Right ventricle myocardium superior (tissue), 1 donor: ENCODE results near the gene SNTG2. TPM values are rescaled to one million over a fixed set of nuclear protein-coding genes. Genes with fewer than 3 reads are reported as not detected.

ENCODE experiments used
- ATAC-seq: fragments of 200-7000 bp; cut with Tn5 transposase; one replicate; pipeline ENCODE4 v1.9.1; 2020; ENCODE audit warnings: mild to moderate bottlenecking; ENCODE audit not compliant: poor library complexity
- DNase-seq: peaks from one replicate; pipeline ENCODE4 v3.0.0-alpha.2; 2020
- intact Hi-C: fragments of 100-400 bp; cut with DNase I; formaldehyde crosslinking; loops from one replicate; pipeline ENCODE4 v1.11.2; 2022
- total RNA-seq: library from RNA; stranded (reverse); fragmentation: NEBNext Ultra II Directional; extraction: Animal tissue kit (Norgen Biotek cat#: 25700); gene quantifications from one replicate; pipeline ENCODE4 v1.2.1, GENCODE V29; 2021
- donor health status: DM: no; HTN: yes; CAD: no; lungs with severe emphysema.

SNTG2 gene
- total RNA-seq, 1 donor from 2014 or later: 0.73 TPM

DNA sequence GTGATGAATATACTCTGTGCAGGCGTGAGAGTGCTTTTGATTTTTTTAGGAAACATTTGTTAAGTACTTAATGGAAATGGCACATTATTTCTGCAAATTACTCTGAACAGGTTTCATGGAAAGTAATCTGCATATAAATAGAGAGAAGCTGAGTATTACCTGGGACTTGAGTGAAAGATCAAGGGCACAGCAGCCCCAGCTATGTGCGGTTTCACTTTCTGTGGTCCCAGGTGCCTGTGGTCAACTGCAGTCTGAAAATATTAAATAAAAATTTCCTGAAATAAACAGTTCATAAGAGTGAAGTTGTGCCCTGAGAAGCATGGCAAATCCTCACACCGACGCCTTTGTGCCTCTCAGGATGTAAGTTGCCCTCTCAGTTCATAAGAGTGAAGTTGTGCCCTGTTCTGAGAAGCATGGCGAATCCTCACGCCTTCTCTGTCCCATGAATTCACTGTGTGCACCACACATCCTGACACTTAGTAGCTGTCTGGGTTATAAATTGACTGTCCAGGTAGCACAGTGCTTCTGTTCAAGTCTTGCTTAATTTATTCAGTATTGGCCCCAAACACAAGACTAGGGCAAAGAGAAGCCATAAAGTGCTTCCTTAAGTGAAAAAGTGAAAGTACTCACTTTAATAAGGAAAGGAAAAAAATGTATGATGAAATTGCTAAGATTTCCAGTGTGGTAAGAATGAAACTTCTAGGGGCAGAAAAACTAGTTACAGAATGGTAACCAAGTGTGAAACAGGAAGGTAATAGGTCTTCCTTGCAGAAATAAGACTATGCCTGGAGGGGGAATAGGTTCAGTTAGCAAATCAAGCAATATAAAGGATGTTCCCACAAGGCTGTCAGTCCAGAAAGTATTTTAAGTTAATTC, 4.3 kb upstream of the SNTG2 start:
- intact Hi-C loops: no loop called here
- ATAC-seq: no peak
- no peak for DNase-seq

DNA sequence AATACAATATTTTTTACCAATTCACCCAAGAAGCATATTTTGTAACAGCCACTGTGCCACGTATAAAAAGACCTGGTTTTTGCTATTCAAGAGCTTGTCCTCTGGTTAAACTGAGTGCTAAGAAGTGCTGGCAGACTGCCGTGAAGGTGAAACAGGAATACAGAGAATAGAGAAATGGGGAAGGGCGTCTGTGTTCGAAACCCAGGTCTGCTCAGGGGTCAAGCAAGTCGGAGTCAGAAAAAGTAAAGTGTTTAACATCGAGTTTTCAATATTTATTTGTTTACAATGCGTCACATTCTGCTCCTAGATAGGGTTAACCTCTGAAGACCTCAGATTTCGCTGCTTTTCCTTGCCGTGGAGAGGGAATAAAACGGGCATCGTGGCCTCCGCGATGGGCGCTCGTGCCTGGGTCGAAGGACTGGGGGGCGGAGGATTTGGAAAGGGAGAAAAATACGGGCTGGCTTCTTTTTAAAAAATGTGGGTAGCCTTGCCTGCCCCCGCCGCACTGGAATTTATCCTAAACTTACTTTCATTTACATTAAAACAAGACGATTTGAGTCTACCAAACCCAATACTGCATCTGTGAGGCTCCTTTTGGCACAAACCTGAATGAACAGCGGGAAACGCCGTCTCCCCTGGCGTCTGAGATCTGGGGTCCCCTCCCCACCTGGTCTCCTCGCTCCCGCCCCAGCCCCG, 1.1 kb upstream of the SNTG2 start:
- DNase-seq: no peak
- intact Hi-C loops: loop anchor here (5.0 kb wide), 1 partner anchor 598 kb away; no protein-coding TSS in a partner anchor
- ATAC-seq: no peak

DNA sequence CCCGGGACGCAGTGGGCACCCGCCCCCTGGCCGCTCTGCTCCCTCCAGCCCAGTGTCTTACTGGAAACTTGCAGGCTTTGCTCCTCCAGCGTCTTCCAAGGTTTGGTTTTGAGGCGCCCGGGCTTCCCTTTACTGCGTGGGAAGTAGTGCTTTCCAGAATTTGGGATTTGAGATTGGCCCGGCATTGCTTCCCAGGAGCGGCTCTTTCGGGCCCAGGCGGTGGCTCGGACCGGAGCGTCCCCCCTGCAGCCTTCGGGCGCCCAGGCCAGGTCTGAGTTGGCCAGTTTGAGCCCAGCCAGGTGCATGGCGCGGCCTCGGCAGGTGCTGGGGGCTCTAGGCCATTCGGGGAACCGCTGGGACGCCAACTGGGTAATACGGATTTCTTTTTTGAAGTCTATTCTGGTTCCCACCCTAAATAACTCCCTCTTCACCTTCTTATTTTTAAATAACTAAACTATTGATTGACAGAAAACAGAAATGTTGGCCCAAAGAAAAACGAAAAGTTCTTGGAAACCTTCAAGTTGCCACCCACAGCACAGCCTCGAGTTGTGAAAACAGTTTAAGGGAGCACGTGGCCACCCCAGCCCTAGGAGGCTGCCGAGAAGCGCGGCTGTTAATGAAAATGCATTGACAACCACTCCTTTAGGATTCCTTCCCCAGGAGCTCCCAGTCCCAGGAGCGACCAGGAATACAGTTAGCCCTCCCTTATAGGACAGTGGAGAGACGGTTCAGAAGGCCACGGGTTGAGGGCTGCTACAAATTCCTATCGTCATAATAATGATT, 766 bp downstream of the SNTG2 start:
- no peak for ATAC-seq
- DNase-seq: no peak
- intact Hi-C loops: loop anchor here (5.0 kb wide), 1 partner anchor 596 kb away; no protein-coding TSS in a partner anchor

DNA sequence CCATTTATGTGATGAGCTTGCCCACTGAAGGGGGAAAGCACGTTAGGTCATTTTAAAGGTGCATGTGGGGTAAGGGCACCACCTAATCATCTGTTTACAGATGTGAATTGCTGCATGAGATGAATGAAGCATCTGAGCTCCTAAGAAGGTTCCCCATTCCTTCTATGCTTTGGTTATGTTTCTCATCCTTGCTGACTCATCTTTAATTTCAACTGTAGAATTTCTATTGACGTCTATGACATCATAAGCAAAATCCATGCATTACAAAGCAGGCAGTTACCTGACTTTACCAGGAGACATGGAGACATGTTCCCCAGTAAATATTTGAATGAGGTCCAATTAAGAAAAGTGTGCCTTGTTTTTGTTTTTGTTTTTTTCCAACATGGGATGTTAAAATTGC, 2.8 kb downstream of the SNTG2 start:
- intact Hi-C loops: loop anchor here (5.0 kb wide), 1 partner anchor 594 kb away; no protein-coding TSS in a partner anchor
- DNase-seq (no peak), ATAC-seq (no peak)

DNA sequence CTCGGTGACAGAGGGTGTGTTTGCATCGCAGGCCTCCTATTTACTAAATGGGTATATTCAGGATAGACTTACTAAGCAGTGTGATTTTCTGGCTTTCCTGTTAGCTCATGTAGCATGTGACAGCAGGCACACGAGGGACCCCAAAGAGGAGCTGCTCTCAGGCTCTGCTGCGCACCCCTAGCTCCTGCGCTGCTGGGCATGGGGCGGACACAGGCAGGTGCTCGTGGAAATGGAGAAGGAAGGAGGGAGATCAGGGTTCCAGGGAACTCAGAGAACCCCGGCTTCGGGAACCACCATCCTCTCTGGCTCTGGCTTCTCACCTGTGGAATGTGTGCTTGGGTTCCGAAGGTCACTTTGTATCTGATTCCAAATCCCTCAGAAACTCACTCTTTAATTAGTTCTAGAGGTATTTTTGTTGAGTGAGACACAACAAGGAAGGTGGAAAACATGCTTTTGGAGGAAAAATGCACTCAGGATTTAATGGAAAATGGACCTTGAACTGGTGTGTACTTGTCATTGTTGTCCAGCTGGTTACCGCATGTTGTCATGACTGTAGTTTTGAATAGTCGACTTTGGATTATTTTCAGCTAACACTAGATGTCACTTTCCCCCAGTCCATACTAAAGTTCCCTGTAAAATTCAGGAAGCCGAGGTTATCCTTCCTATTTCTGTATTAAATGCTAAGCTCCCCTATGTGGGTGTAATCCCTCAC, 3.5 kb downstream of the SNTG2 start:
- ATAC-seq: no peak
- no peak for DNase-seq
- intact Hi-C loops: loop anchor here (5.0 kb wide), 1 partner anchor 593 kb away; no protein-coding TSS in a partner anchor

DNA sequence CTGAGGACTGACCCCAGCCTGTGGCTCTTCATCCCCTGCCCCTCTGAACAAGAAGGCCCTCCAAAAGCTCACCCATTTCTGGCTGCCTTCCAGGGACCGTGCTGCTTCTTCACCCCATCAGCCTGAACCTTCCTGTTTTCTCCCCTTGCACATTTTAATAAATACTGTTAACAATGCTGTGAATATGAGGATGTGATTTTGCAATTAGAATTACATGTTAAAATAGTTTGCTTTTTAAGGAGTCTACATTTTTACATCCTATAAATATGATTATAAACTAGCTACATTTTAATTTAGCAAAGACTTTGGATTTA, 4.0 kb downstream of the SNTG2 start:
- intact Hi-C loops: loop anchor here (5.0 kb wide), 1 partner anchor 593 kb away; no protein-coding TSS in a partner anchor

DNA sequence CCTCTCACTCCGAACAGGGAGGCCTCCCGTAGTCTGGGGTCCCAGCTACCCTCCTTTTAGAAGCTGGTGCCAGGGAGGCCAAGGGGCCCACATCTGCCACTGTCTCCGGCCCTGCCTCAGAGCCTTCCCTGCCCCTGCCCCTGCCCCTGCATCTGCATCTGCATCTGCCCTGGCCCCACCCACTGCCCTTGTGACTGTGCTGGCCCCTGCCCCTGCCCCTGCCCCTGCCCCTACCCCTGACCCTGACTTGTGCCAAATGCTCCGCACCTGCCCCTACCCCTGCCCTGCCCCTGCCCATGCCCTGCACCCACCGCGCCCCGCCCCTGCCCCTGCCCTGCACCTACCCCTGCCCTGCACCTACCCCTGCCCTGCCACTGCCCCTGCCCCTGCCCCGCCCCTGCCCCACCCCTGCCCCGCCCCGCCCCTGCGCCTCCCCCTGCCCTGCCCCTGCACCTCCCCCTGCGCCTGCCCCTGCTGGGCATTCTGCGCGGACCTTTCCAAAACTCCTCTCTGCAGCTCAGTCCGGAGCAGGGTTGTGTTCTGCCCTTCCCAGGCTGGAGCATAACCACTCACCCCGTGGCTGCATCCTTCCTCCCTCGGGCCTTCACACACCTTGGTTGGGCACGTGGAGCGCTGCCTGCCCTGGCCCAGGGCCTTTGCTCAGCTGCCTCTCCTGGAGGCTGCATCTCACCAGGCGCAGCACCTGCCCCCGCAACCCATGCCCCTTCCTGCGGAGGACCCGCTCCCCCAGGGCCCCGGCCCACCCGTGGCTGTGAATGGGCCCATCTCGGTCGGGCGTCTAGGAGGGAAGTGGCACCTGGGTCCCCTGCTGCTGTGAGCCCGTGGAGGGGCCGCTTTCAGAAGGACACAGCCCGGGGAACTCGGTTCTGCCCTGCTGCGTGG, 5.4 kb downstream of the SNTG2 start:
- intact Hi-C loops: no loop called here
- no peak for ATAC-seq
- no peak for DNase-seq

More for the DNA sequence above, 4.0 kb downstream of the SNTG2 start:
- no peak for DNase-seq
- ATAC-seq: no peak

DNA sequence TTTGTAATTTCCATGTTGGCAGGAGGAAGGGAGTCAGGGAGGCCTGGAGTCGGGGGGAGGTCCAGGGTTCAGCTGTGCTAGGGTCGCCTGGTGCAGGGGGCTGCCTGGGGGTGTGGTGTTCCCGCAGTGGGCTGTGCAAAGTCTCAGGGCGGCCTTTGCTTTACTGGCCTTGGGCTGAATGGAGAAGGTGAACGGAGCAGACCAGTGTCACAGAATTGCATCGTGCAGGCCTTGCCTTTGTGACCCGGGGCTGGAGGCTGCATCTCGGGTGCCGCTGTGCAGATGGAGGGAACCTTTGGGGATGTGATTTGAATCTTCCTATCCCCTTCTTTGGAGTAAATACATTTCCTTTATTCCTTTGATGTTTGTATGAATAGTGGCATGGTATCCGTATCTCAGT, 8.8 kb downstream of the SNTG2 start:
- intact Hi-C loops: no loop called here
- DNase-seq: no peak
- ATAC-seq: no peak

DNA sequence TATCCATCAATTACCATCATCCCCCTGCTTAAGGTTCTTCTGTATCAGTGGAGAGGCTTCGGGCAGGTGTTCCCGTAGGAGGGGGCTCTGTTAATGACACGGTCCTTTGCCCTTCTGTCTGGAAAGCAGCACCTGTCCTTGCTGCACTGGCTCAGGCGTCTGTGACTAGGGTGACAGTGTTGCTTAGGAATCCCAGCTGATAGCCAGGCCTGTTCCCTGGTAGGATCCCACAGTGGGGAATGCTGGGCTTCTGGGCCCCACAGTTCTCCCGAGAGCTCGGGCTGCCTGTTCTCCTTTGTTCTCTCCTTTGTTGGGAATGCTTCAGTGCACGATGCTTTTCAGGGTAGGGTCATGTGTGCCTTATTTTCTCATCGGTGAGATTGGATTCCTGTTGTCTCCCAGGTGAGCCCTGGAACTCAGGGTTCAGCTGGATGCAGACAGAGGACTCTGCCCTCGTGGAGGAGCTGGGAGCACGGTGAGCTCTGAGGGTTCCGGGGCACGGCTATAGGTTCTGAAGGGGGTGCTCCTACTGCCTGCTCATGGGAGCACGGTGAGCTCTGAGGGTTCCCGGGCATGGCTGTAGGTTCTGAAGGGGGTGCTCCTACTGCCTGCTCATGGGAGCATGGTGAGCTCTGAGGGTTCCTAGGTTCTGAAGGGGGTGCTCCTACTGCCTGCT, 9.6 kb downstream of the SNTG2 start:
- ATAC-seq (no peak), DNase-seq (no peak)
- intact Hi-C loops: no loop called here

DNA sequence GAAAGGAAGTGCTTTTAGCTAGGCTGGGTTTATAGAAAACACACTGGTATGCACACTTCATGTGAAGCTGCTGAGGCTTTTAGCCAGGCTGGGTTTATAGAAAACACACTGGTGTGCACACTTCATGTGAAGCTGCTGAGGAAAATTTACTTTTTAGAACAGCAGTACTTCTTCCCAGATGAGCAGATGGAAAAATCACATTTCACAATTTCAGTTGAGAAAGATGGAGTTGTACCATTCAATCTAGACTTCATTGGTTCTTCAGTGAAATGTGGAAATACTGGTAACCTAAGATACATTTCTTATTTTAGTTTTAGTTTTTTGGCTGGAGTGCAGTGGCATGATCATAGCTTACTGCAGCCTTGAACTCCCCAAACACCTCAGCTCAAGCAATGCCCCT, 11.1 kb downstream of the SNTG2 start:
- DNase-seq: no peak
- intact Hi-C loops: no loop called here
- ATAC-seq: no peak

DNA sequence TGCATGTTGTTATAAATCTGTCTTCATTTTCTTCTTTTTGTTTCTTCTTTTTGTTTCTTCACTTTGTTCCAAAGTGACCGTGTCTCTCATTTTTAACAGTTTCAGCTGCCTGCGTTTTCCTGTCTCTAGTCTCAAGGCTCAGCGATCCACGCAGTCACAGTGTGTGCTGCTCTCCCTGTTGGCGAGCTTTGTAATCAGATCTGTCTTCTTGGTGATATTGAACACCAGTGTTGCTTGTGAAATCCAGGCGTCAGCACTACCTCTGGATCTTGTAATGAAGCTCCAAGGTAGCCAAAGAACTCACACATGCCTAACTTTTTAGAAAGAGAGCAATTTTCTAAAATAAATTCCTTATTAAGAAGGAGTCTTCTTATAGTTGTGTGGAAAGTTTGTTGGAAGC, 13.2 kb downstream of the SNTG2 start:
- intact Hi-C loops: no loop called here
- ATAC-seq: no peak
- no peak for DNase-seq

DNA sequence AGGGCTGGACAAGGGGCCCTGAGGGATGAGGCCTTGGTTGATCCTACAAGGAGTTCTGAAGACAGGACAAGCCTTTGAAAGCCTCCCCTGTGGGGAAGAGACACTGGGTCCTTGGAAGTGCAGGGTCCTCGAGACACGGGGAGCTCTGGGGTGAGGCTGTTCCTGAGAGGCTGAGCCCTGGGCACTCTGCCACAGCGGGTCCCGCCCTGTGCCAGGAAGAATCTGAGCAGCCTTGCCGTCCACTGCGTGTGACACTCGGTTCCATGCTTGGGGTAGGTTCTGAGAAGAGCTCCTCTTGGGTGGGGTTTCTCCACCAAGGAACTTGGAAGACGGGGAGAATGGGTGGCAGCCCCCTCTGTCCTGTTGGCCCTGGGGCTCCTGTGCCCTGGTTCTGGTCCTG, 13.9 kb downstream of the SNTG2 start:
- intact Hi-C loops: no loop called here
- DNase-seq (no peak), ATAC-seq (no peak)

DNA sequence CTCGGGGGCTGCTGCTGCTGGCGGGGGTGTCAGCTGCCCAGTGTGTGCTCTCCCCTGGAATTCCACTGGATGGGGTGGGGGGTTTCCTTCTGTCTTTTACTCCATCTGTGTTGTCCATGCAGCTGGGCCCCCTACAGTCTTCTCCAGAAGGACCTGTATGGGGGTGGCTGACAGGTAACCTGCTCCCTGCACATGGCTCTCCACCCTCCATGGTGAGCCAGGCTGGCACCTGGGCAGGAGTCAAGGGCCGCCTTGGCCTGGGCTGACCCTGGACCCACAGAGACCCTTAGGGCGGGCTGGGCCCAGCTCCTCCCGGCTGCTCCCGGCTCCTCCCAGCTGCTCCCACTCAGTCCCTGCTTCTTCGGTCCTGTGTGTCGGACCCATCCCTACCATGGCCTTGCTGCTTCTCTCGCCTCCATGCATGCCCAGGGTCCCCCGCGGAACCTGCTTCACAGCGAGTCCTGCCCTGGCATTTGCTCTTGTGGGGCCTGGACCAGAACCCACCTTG, 15.0 kb downstream of the SNTG2 start:
- no peak for ATAC-seq
- intact Hi-C loops: no loop called here
- DNase-seq: no peak

DNA sequence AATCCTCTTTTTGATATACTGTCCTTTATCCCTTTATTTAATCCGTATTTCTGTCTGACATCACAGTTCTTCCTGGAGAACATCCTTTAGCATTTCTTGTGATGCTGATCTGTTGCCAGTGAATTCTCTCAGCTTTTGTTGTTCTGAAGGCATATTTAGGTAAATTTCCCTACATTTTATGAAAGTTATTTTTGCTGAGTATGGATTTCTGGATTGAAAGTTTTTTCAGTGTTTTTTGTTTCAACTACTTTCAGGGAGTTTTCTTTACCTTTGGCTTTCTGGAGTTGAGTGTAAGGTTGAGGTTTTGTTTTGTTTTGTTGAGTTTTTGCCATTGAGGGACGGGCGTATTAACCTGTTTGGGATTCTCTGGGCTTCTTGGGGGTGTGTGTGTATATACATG, 22.5 kb downstream of the SNTG2 start:
- DNase-seq (no peak), ATAC-seq (no peak)
- intact Hi-C loops: no loop called here

DNA sequence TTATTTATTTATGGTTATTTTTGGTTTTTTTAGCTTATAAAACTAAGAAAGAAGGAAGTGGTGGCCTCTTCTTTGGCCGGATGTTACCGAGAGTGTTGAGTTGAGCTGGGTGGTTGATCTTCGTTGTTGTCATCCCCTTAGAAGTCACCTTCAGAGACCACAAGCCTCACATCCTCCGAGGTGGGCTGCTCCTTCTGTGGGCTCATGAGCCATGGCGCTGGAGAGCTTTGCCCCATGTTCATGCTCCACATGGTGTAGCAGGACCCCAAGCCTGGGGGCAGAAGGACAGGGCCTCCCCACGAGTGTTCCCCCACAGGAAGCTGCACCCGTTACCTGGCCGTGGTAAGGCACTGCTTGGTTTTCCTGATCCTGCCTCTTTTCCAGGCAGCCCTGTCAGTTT, 23.4 kb downstream of the SNTG2 start:
- DNase-seq (no peak), ATAC-seq (no peak)
- intact Hi-C loops: no loop called here

DNA sequence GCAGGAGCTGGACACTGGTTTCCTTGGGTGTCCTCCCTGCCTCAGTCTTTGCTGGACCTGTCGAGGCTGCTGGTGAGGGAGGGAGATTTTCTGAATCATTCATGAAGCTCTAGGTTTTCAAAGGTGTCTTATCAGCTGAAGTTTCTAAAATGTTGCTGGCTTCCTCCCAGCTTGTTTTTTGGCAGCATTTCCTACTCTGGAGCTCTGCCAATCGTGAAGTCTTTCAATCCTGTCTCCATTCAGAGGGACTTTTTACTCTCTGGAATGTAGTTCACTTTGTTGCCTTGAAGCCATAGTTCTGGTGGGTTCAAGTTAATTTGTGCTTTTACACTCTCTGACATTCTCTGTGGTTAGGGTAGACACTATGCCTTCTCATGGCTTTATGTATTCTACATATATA, 23.9 kb downstream of the SNTG2 start:
- ATAC-seq: no peak
- no peak for DNase-seq
- intact Hi-C loops: no loop called here

DNA sequence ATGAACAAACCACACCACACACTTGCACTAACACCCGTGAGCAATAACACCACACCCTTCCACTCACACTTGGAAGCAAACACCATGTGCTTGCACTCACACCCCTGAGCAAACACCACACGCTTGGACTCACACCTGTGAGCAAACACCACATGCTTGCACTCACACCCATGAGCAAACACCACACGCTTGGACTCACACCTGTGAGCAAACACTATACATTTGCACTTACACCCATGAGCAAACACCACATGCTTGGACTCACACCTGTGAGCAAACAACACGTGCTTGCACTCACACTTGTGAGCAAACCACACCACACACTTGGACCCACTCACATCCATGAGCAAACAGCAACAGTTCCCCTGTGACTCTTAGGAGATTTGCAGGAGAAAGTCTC, 24.4 kb downstream of the SNTG2 start:
- ATAC-seq (no peak), DNase-seq (no peak)
- intact Hi-C loops: no loop called here
